Left renal cortex interstitium (tissue), 4 donors: Measurements from ENCODE around the gene SMC1B. TPM values are rescaled to one million over a fixed set of nuclear protein-coding genes. Genes with fewer than 3 reads are reported as not detected.
A peak's percentile ranks its signal among the peaks of the same experiment; 100 is the strongest.
"Not testable (repeated sequence)": the region's sequence is repeated elsewhere in the genome, so short reads cannot be mapped to it uniquely, and the experiment has no call there.

ENCODE experiments used
- DNase-seq, 4 donors: peaks; one replicate each; pipeline ENCODE4 v3.0.0-alpha.2; 2013; ENCODE audit warnings: low read depth in 4 of 4, low spot score in 2 of 4, missing footprints in 1 of 4
- polyA plus RNA-seq, 4 donors: library from polyadenylated mRNA; unstranded; fragments of 120-200 nt; gene quantifications; one replicate each; pipeline ENCODE4 v1.2.1, GENCODE V29; 2013; ENCODE audit not compliant: insufficient read length in 4 of 4

Gene SMC1B
- polyA plus RNA-seq, 4 donors = 0.17 to 0.33 (median 0.25) TPM

GRCh38 chr22:45445031-45445710, 31.8 kb upstream of the SMC1B start:
- DNase-seq = no peak

GRCh38 chr22:45444168-45444567, 30.8 kb upstream of the SMC1B start:
- no peak for DNase-seq

GRCh38 chr22:45442116-45442515, 28.7 kb upstream of the SMC1B start:
- no peak for DNase-seq

GRCh38 chr22:45441138-45441537, 27.7 kb upstream of the SMC1B start:
- DNase-seq = no peak

GRCh38 chr22:45440688-45441087, 27.3 kb upstream of the SMC1B start:
- not testable (repeated sequence) for DNase-seq

GRCh38 chr22:45438336-45438735, 24.9 kb upstream of the SMC1B start:
- no peak for DNase-seq

GRCh38 chr22:45436871-45437517, 23.6 kb upstream of the SMC1B start:
- DNase-seq = not testable (repeated sequence)

- DNase-seq = peak; percentile 68 to 87 (median 82)
Measured at GRCh38 chr22:45435544-45436139, 22.2 kb upstream of the SMC1B start.

GRCh38 chr22:45434981-45435380, 21.6 kb upstream of the SMC1B start:
- DNase-seq = no peak

GRCh38 chr22:45430871-45431270, 17.5 kb upstream of the SMC1B start:
- no peak for DNase-seq

- no peak for DNase-seq
Measured at GRCh38 chr22:45429981-45430775, 16.8 kb upstream of the SMC1B start.

GRCh38 chr22:45429424-45429823, 16.0 kb upstream of the SMC1B start:
- no peak for DNase-seq

GRCh38 chr22:45428391-45429385, 15.3 kb upstream of the SMC1B start:
- DNase-seq = no peak

GRCh38 chr22:45427114-45427513, 13.7 kb upstream of the SMC1B start:
- no peak for DNase-seq

GRCh38 chr22:45426387-45426786, 13.0 kb upstream of the SMC1B start:
- DNase-seq = no peak

GRCh38 chr22:45425531-45426265, 12.3 kb upstream of the SMC1B start:
- no peak for DNase-seq

GRCh38 chr22:45425101-45425500, 11.7 kb upstream of the SMC1B start:
- DNase-seq = no peak

- no peak for DNase-seq
Measured at GRCh38 chr22:45424241-45424731, 10.9 kb upstream of the SMC1B start.

GRCh38 chr22:45423524-45423923, 10.1 kb upstream of the SMC1B start:
- DNase-seq = no peak
